HG02973 (cell line): ENCODE measurements around the gene PTPN14.
"Not testable (repeated sequence)": the region's sequence is repeated elsewhere in the genome, so short reads cannot be mapped to it uniquely, and the experiment has no call there.

Experiments
- ATAC-seq: cut with Tn5 transposase; IDR thresholded peaks from one replicate; pipeline ENCODE4 v1.9.1; 2021; ENCODE audit warnings: moderate library complexity; ENCODE audit not compliant: unreplicated experiment

PTPN14 gene

DNA sequence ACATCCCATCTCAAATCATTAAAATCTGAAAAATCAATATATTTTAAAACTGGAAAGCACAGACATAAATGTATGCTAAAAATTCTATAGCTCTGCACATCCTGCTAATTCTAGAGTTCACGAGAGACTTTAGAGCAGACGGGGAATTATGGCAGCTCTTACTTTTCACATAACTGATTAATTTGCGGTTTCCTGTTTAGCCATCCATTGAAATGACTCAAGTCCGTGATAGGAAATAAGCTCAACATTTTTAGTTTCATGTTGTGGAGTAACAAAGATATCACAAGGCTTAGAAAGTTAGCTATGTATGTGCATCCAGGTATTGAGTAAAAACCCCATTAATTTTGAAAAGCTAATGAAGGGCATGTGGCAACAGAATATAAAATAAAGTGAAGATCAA is 147.2 kb downstream of the PTPN14 start:
- ATAC-seq: peak; percentile 52

DNA sequence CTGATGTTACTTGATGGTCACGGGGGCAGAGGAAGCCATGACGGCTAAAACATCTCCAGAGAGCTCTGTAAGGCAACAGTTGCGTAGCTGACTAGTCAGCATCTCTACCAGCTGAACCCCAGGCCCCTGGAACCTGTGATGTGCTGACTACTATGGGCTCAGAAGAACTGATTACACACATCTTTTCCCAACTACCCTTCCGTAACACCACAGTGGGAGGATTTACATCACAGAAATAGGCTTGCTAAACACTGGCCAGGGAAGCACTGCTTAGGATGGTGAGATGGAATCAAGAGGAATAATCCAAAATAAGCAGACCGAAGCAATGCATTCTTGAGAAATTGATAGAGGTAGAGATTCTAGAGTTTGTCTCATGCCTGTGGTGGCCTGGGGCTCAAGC is 148.0 kb downstream of the PTPN14 start:
- ATAC-seq: no peak

DNA sequence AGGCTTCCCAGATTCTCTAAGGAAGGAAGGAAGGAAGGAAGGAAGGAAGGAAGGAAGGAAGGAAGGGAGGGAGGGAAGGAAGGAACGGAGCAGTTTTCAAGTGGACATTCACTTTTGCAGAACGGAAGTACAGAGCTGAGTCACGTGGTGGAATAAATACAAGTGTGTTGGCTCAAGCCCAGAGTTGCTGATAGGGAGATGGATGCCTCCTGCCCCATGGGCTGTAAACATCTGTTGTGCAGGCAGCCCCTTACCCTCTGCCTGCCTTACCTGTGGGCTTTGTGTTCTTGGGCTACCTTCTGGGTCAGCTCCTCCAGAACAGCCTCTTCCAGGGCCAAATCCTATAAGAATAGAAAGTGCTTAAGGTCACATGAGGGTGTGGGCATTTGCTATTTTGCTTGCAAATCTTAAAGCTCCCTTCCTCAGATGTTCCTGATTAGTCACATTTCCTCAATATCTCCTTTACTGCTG is 148.8 kb downstream of the PTPN14 start:
- ATAC-seq: no peak

DNA sequence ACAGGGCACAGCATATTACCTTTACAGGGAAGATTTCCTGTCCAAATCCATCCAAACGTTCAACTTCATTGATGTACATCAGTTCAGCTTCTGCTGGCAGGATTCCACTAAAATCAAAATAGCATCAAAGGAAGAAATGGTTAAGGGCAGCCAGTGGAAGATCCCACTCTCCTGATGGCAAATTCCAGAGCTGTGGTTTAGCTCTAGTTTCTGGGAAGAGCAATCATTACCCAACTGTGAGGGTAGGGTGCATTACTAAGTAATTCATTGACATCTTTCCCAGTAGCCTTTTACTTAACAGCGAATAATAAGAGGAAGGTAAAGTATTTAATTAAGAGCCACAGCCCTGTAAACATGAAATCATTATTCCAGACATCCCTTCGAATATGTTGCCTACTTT is 149.7 kb downstream of the PTPN14 start:
- ATAC-seq: no peak

DNA sequence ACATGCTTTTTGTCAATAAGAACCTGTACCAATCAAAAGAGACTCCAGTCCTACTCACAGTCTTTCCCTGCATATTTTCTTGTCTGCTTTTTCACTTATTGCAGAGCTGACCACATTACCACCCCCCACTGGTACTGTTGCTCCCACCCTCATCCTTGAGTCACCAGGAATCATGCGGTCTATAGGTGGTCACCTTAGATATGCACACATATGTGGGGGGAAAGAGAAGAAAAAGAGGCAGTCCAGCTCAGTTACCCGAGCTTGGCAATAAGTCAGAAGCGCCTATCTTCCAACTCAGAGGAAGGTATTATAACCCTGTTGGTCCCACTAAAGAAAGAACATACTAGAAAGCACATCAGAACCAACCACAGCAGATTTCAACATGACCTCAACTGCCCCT is 151.3 kb downstream of the PTPN14 start:
- no peak for ATAC-seq

DNA sequence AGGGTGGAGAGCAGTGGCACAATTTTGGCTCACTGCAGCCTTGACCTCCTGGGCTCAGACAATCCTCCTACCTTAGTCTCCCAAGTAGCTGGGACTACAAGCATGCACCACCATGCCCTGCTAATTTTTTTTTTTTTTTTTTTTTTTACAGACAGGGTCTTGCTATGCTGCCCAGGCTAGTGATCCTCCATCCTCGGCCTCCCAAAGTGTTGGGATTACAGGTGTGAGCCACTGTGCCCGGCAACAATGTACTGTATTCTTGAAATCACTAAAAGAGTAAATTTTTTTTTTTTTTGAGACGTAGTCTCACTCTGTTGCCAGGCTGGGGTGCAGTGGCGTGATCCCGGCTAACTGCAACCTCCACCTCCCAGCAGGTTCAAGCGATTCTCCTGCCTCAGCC is 152.9 kb downstream of the PTPN14 start:
- no peak for ATAC-seq

DNA sequence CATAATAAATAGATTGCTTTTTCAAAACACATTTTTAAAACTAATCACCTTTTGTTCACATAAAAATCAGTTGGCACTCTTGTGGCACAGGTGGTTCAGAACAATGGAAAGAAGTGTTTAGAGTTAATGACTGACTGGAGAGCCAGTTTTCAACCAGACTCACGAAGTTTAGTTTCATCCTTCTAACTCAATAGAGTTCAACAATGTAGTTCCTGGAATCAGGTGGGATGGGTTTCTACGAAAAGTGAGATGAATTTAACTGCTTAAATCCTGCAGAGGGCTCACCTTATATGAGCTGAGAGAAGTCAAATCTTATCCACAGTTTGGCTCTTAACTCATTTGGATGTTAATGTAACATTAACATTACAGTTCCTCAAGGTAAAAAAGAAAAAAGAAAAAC is 153.9 kb downstream of the PTPN14 start:
- ATAC-seq: no peak

DNA sequence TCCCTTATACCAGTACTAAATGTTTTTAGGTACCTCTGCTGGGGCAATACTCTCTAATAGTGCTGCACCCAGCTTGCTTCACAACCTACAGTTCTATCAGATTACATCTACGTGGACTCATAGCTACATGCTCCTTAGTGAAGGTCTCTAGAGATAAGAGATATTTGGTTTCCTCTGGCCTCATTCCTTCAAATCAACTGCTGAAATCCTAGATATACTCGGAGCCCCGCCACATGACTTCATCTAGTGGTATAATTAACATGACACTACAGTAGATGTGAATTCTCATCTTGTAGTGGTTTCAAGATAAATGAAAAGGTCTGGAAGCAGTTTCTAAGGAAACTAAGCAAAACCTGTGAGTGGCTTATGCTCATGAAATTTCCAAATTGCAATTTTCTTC is 155.1 kb downstream of the PTPN14 start:
- no peak for ATAC-seq

DNA sequence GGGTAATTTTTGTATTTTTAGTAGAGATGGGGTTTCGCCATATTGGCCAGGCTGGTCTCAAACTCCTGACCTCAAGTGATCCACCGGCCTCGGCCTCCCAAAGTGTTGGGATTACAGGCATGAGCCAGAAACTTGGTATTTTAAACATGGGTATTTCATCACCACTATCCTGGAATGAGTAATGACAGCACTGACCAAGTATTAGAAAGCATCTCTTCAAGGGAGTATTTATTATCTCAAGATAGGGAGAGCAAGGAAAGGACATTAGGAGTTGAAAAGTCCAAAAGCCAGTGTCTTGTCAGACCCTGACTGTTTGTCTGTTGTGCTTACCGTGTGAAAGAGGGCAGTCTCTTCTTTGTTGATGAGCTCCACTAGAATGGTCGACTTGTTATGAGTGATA is 156.8 kb downstream of the PTPN14 start:
- not testable (repeated sequence) for ATAC-seq

DNA sequence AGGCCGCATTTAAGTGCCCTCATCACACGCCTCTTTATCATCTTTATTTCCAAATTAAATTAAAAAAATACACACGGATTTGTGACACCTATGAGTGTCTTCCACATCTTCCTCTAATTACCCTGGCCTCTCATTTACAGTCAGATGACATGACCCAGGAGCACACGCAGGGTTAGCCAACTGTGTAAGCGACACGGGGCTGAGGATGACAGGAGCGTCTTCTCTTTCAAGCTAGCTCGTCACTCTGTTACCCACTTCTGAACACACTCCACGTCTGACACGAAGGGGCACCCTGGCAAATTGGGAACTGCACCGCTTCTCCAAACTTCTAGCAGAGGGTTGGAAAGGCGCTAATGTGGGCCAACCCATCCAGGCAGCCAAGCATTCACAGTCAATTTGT is 158.3 kb downstream of the PTPN14 start:
- ATAC-seq: no peak

DNA sequence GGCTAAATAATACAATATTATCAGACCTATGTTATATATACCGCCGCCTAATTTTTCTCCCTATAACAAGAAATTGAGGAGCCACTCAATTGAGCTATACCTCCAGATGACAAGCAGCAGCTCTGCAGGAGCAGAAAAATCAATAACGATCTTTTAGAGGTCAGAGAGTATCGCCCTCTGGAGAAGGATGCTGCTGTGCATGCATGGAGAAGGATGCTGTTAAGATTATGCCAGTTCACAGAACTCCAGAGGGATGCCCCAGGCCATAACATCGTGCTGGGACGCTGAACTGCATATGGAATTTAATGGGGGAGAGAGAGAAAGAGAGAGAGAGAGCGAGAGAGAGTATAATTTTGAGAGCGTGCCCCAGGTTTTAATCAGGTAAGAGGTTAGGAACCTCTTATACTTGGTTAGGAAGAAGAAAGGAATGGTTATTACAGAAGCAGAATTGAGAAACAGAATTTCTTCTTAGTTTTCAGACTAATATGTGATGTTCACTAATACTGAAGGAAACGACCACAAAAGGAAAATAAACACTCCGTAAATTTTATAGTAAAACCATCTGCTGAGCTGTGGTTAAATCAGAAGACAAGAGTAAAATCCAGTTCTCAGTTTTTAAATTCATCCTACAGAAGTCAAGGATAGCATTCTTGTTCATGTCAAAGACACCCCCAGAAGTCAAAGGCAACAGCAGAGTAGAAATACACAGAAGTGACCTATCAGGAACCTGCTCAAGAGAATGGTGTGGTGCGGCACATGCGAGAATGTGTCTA is 159.3 kb downstream of the PTPN14 start:
- no peak for ATAC-seq

DNA sequence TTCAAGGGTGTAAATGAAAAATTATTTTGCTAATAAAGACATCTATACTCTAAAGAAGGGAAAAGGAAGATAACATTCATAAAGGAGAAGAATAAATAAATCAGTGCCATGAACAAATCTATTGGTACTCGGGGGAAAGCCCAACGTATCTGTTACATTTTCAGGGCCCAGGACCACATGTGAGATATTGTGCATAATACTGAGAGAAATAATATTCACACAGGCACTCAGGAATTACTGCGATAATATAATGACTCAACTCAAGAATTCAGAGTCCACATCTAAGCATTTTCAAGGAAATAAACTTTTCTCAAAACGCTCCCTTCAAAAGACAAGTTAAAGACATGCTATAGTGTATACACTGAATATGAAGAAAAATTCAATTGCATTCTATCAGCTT is 161.7 kb downstream of the PTPN14 start:
- no peak for ATAC-seq

DNA sequence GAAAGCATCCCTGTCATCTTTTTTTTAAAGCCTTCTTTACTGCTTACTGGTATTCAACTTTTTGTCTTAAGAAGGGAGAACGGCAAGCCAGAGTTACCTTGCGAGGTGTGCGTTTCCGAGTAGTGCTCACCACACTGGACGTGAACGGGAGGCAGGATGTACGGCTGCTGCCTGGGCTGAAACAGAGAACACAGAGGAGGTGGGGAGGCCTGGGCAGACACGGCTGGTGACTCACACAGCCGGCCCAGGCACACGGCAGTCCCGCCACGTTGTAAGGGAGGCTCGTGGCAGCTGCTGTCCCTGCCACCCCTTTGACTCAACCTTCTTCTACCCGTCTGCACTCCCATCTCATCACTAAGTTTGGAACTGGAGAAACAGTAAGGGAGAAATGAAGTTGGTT is 164.7 kb downstream of the PTPN14 start:
- no peak for ATAC-seq

DNA sequence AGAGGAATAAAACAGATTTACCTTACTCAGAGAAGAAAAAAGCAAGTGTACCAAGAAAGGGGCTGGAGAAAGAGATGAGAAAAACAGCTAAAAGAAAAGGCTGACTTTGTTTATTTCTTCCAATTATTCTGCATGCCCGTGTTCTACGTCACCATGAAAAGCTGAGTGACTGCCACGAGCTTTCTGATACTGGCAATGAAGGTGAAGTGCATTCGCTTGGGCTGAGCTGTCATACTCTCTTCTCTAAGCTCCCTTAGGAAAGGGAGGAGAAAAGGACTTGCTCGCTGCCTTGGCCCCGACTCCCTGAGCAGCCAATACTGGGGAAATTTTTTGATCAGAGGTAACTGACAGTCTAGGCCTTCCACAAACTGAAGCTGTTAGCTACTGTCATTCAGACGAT is 165.1 kb downstream of the PTPN14 start:
- no peak for ATAC-seq

DNA sequence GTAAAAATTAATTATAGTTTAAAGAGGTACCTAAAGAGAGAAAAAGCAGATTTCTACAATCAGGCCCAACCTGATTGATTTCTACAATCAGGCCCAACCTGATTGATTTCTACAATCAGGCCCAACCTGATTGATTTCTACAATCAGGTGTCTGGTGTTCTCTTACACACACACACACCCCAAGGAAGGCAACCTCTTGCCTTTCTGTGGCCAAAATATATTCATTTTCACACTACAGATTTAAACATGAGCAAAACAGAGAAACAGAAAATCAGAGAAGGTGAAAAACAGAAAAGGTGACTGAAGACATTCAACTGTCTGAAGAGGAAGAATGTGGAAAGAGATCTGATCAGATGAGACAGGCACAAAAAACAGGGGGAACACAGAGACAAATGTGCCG is 166.0 kb downstream of the PTPN14 start:
- no peak for ATAC-seq

DNA sequence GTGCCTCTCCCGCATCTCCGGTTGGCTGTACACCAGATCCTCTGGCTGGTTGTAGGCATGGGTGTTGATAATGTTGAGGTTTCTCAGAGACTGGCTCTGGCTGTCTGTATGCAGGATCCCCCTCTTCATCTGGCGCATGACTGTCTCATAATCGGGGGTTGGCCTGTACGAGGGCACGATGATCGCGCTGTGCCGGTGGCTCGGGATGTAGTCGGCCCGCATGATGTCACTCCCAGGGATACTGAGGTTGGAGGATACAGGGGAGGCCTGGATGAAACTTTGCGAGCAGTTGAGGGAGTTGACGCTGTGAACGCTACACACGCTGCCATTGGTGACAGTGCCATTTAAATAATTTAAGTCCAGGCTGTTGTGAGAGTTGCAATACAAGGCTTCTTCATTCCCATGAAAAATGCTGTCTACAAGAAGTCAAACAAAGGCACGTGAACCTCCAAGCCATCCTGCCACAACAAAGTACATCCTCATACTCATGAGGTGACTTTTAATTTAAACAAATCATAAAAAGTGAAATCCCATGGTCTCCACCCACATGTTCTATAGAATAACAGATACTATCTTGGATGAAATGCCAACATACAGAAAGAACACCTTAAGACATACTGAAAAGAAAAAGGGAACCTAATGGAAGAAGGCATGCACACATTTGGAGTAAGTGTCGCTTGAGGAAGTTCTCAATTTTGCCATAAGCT is 166.9 kb downstream of the PTPN14 start:
- ATAC-seq: no peak

DNA sequence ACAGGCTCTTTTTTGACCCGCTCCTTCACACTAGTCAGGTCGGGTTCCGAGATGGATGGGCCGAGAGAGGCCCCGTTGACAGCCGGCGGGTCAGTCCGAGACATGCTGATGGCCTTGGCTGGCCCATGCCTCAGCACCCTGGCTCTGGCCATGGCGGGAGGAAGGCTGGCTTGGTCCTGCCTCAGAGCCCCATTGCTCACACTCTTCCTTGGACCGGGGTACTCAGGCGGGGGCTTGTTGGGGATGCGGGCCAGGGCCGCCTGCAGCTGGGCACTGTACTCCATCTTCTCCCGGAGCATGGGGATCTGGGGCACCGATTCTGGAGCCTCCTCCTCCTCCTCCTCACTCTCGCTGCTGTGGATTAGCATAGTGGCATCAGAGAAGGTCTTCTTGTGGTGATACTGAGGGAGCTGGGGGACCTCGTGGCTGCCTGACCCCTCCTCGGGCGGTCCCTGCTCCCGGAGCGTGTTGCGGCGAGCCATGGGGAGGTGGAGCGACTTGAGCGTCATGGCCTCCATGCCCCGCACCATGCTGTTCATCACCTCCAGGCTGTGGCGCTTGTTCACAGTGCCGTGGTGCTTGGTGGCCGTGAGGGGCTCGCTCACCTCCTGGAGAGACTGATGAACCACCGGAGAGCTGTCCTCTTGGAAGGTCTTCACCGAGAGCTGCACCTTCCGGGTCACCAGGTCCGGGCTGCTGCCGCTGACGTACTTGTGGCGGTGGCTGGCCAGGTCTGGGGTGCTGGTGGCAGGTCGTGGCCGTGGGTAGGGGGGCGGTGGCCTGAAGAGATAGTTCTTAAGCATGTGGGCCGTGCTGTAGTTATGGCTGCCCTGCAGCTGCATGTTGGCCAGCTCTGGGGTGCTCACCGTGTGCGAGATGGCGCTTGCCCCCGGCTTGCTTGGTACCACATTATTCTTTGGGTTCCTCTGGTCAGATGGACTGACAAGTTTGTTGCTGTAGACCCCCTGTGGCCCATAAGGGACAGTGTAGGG is 167.7 kb downstream of the PTPN14 start:
- no peak for ATAC-seq

DNA sequence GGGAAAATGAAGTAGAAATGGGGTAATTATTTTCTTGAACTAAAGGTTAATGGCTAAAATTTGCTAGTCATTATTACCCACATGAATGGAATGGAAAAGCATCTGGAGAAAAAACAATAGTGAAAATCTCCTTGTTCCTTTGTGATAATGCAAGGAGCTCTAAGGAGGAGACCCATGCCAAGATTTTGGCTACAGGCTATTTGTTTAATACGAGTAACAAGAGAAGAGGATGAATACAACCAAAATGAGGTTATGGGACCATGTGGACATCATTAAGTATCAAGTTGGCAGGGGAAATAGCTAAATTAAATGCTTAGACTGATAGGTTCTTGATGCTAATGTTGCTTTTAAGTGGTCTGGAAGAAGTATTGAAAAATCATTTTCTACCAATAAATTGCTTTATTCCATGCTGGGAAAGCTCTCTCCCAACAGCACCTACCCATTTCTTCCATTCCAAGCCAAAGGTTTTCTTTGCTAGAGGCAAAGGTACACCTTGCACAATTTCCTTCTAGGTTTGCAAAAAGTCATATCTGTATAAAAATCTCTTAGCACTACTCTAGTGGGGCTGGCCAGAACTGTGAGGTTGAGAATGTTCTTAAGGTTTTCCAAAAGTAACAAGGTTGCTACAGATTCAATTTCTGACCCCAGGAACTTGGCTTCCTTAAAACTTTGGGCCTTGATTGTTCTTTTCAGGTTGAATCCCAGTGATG is 170.3 kb downstream of the PTPN14 start:
- ATAC-seq: no peak

DNA sequence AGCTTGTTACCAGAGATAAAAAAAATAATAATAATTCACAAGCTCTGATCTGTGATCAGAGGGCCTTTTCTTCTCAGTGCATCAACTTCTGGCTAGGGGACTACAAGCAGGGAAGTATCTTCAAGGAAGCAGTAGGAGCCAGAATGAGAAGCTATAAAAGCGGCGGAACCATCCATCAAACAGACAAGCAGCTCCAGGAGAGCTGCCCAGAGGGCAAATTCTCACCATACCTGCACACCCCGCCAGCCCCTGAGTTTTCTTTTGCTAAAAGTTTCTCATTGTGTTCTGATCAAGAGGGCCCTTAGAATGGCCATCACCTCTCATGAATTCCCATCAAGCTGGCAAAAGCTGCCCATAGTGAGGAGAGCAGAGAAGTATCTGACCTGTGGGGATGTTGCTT is 171.0 kb downstream of the PTPN14 start:
- no peak for ATAC-seq

DNA sequence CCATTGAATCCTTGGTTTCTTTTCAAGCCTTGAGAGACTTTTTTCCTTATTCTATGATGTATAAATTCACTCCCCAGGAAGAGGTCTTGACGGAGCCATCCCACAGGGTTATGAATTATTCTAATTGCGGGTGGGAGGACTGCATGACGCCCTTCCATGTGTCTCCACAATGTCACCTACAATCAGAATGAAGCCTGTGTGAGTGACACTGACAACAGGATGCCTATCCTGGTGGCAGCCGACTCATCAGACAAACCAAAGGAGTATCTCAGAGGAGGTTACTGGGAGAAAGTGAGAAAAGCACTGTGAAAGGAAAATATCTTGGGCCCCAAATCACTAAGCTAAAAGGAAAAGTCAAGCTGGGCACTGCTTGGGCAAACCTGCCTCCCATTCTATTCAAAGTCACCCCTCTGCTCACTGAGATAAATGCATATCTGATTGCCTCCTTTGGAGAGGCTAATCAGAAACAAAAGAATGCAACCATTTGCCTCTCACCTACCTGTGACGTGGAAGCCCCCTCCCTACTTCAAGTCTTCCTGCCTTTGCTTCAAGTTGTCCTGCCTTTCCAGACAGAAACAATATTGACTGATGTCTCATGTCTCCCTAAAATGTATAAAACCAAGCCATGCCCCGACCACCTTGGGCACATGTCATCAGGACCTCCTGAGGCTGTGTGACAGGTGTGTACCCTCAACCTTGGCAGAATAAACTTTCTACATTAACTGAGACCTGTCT is 172.0 kb downstream of the PTPN14 start:
- ATAC-seq: no peak
